Upper lobe of left lung (tissue), 6 donors: ENCODE data around the gene ELP4. TPM values are rescaled to one million over a fixed set of nuclear protein-coding genes. Genes with fewer than 3 reads are reported as not detected.

Experiments used
- ATAC-seq, 2 donors: fragments of 200-7000 bp; cut with Tn5 transposase; one replicate each; pipeline ENCODE4 v1.9.1; 2022; ENCODE audit warnings: mild to moderate bottlenecking in 2 of 2, moderate library complexity in 2 of 2; ENCODE audit not compliant: low FRiP score in 2 of 2
- DNase-seq, 2 donors: peaks; one replicate each; pipeline ENCODE4 v3.0.0-alpha.2; 2019 to 2020
- H3K27ac ChIP-seq, 4 donors: fragments of 200-600 bp; sonication (generic); one replicate each; pipeline ENCODE4 v1.5.1; 2016 to 2019
- H3K27me3 ChIP-seq, 4 donors: fragments of 200-600 bp; sonication (generic); one replicate each; pipeline ENCODE4 v1.5.1; 2017 to 2019
- H3K36me3 ChIP-seq, 4 donors: fragments of 200-600 bp; sonication (generic); one replicate each; pipeline ENCODE4 v1.5.1; 2016 to 2019
- H3K4me1 ChIP-seq, 4 donors: fragments of 200-600 bp; sonication (generic); one replicate each; pipeline ENCODE4 v1.5.1; 2018 to 2019
- H3K4me3 ChIP-seq, 4 donors: fragments of 200-600 bp; sonication (generic); one replicate each; pipeline ENCODE4 v1.5.1; 2017 to 2019; ENCODE audit warnings: mild to moderate bottlenecking in 2 of 4, moderate library complexity in 1 of 4
- H3K9me3 ChIP-seq, 4 donors: fragments of 200-600 bp; sonication (generic); one replicate each; pipeline ENCODE4 v1.5.1; 2018 to 2019
- CTCF ChIP-seq, 6 experiments: fragments of 450-650 bp in 4 of 6; fragments of 200-600 bp in 2 of 6; sonication (generic) in 2 of 6; IDR thresholded peaks; one replicate each; pipeline ENCODE4 v1.5.1; 2016 to 2019; ENCODE audit warnings: antibody characterized with exemption in 6 of 6
- EP300 ChIP-seq, 4 donors: sonication (generic); formaldehyde crosslinking; IDR thresholded peaks; one replicate each; pipeline ENCODE4 v1.5.1; 2017; ENCODE audit warnings: antibody characterized with exemption in 4 of 4, control low read depth in 2 of 4
- POLR2A ChIP-seq, 4 donors: fragments of 450-650 bp; IDR thresholded peaks; one replicate each; pipeline ENCODE4 v1.5.1; 2016 to 2017; ENCODE audit warnings: antibody characterized with exemption in 4 of 4, mild to moderate bottlenecking in 2 of 4
- POLR2AphosphoS5 ChIP-seq, 2 donors: sonication (generic); formaldehyde crosslinking; IDR thresholded peaks; one replicate each; pipeline ENCODE4 v1.5.1; 2017; ENCODE audit warnings: antibody characterized with exemption in 2 of 2
- WGBS, 2 donors: methylation state at CpG; one replicate each; pipeline ENCODE4 v1.1.5; 2017 to 2018; 5-methylcytosine and 5-hydroxymethylcytosine counted together
- total RNA-seq, 6 donors: library from RNA; depleted of rRNA in 4 of 6; stranded (reverse); fragments of >200 nt in 4 of 6; gene quantifications; one replicate each; pipeline versions ENCODE4 v1.1.0 to v1.2.1, GENCODE V29; 2016 to 2021
- donor health status: DM: no; HTN: no; CAD: no; lungs with moderate emphysema.
- donor health status: DM: no; HTN: yes; CAD: no; lungs with severe emphysema.

The ELP4 gene
- total RNA-seq, 6 donors from 2014 or later: 6.3 to 34.7 (median 18.6) TPM

- WGBS, 2 donors: 1 to 2% methylated on average over 8 of the region's 8 CpGs
Measured at GRCh38 chr11:31509051-31509428, 527 bp upstream of the ELP4 start.

GRCh38 chr11:31512117-31512516 lies 2.5 kb downstream of the ELP4 start:
- no peak for TF ChIP-seq POLR2AphosphoS5 (IDR thresholded peaks at IDR 0.05)
- no peak for TF ChIP-seq POLR2A (IDR thresholded peaks at IDR 0.05)
- no peak for TF ChIP-seq CTCF (IDR thresholded peaks at IDR 0.05)
- no peak for TF ChIP-seq EP300 (IDR thresholded peaks at IDR 0.05)

More at GRCh38 chr11:31509051-31509428, 527 bp upstream of the ELP4 start:
- Histone ChIP-seq H3K4me3 (peak overlapping the region; percentile 68 to 89 (median 78)), H3K36me3 (peaks cover 0 to 8% (median 0%) of the 10 kb centered on the region in 4 donors), H3K4me1 (peaks cover 11 to 31% (median 24%) of the 10 kb centered on the region in 4 donors), H3K27me3 (no peaks in the 10 kb centered on the region), H3K9me3 (no peaks in the 10 kb centered on the region), H3K27ac (peak overlapping the region; percentile 78 to 91 (median 88))
- no peak for DNase-seq
- TF ChIP-seq EP300 (IDR thresholded peaks at IDR 0.05) (no peak), POLR2AphosphoS5 (IDR thresholded peaks at IDR 0.05) (no peak), CTCF (IDR thresholded peaks at IDR 0.05) (no peak), POLR2A (IDR thresholded peaks at IDR 0.05) (no peak)
- peak; percentile 7 to 9 for ATAC-seq

GRCh38 chr11:31521497-31522150 lies 12.1 kb downstream of the ELP4 start:
- H3K27me3 ChIP-seq: no peaks in the 10 kb centered on the region
- no peaks in the 10 kb centered on the region for H3K36me3 ChIP-seq
- DNase-seq: no peak
- TF ChIP-seq EP300 (IDR thresholded peaks at IDR 0.05): no peak
- TF ChIP-seq CTCF (IDR thresholded peaks at IDR 0.05): no peak
- TF ChIP-seq POLR2A (IDR thresholded peaks at IDR 0.05): no peak
- TF ChIP-seq POLR2AphosphoS5 (IDR thresholded peaks at IDR 0.05): no peak
- no peak for ATAC-seq
- H3K27ac ChIP-seq: no peak overlapping the region
- no peak overlapping the region for H3K4me3 ChIP-seq
- H3K4me1 ChIP-seq: no peaks in the 10 kb centered on the region
- H3K9me3 ChIP-seq: no peaks in the 10 kb centered on the region

More at GRCh38 chr11:31512117-31512516, 2.5 kb downstream of the ELP4 start:
- ATAC-seq: no peak
- Histone ChIP-seq H3K27me3 (no peaks in the 10 kb centered on the region), H3K4me1 (peaks cover 11 to 31% (median 24%) of the 10 kb centered on the region in 4 donors), H3K36me3 (no peaks in the 10 kb centered on the region), H3K27ac (no peak overlapping the region), H3K9me3 (no peaks in the 10 kb centered on the region), H3K4me3 (no peak overlapping the region)
- 97 to 98% methylated on average over 6 of the region's 6 CpGs for WGBS, 2 donors
- DNase-seq: no peak

- no peak overlapping the region for H3K4me3 ChIP-seq
- no peaks in the 10 kb centered on the region for H3K9me3 ChIP-seq
- no peak for ATAC-seq
- H3K27ac ChIP-seq: no peak overlapping the region
- H3K36me3 ChIP-seq: no peaks in the 10 kb centered on the region
- H3K4me1 ChIP-seq: peaks cover 0 to 5% (median 0%) of the 10 kb centered on the region in 4 donors
- 73 to 85% methylated on average over 2 of the region's 2 CpGs for WGBS, 2 donors
- no peaks in the 10 kb centered on the region for H3K27me3 ChIP-seq
- no peak for DNase-seq
- TF ChIP-seq POLR2AphosphoS5 (IDR thresholded peaks at IDR 0.05) (no peak), CTCF (IDR thresholded peaks at IDR 0.05) (no peak), POLR2A (IDR thresholded peaks at IDR 0.05) (no peak), EP300 (IDR thresholded peaks at IDR 0.05) (no peak)
Measured at GRCh38 chr11:31529189-31529588, 19.6 kb downstream of the ELP4 start.

- no peak overlapping the region for H3K27ac ChIP-seq
- no peak for TF ChIP-seq POLR2AphosphoS5 (IDR thresholded peaks at IDR 0.05)
- TF ChIP-seq POLR2A (IDR thresholded peaks at IDR 0.05): no peak
- TF ChIP-seq CTCF (IDR thresholded peaks at IDR 0.05): no peak
- H3K4me3 ChIP-seq: no peak overlapping the region
- ATAC-seq (no peak), DNase-seq (no peak)
- no peaks in the 10 kb centered on the region for H3K36me3 ChIP-seq
- peaks cover 0 to 5% (median 0%) of the 10 kb centered on the region in 4 donors for H3K4me1 ChIP-seq
- no peaks in the 10 kb centered on the region for H3K27me3 ChIP-seq
- no peaks in the 10 kb centered on the region for H3K9me3 ChIP-seq
Measured at GRCh38 chr11:31529701-31530100, 20.1 kb downstream of the ELP4 start.
